ENCODE measurements around the gene KRT28. TPM values are rescaled to one million over a fixed set of nuclear protein-coding genes. Genes with fewer than 3 reads are reported as not detected.
"Not testable (repeated sequence)": the region's sequence is repeated elsewhere in the genome, so short reads cannot be mapped to it uniquely, and the experiment has no call there.

Gene KRT28
- polyA plus RNA-seq, 3 donors: not detected

GRCh38 chr17:40794466-40794865 lies 5.3 kb downstream of the KRT28 start:
- DNase-seq (ENCODE audit: extremely low read depth in 1 of 11, low read depth in 9 of 11, low spot score in 4 of 11): no peak

- no peak for DNase-seq (ENCODE audit: extremely low read depth in 1 of 11, low read depth in 9 of 11, low spot score in 4 of 11)
These were observed 5.9 kb downstream of the KRT28 start for GRCh38 chr17:40793832-40794231.

GRCh38 chr17:40791787-40792436 lies 7.8 kb downstream of the KRT28 start:
- peak in 7 of 11 donors; percentile 13 to 45 (median 35) for DNase-seq (ENCODE audit: extremely low read depth in 1 of 11, low read depth in 9 of 11, low spot score in 4 of 11)

DNA sequence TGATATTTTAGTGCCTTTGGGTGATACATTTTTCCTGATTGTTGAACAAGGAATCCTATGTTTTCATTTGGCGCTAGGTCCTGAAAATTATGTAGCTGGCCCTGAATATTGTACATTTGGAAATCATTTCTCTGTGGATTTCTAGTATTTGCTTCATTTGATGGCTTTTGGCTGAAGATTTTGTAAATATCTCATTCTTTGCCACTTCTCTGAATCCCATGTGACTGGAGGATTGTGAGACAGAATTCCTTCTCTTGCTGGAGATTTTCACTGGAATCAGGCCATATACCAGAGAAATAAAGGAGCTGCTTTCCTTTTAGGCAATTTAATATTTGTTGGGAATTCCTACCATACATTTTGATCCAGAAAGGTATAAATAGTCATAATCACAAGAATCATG lies 8.6 kb downstream of the KRT28 start:
- DNase-seq (ENCODE audit: extremely low read depth in 1 of 11, low read depth in 9 of 11, low spot score in 4 of 11): no peak

GRCh38 chr17:40782450-40782849 lies 17.3 kb downstream of the KRT28 start, which contains the start of gene KRT27:
Gene KRT27 (minus strand): TSS chr17:40782550. CDS start chr17:40782493, 57 bp downstream.
- DNase-seq (ENCODE audit: extremely low read depth in 1 of 11, low read depth in 9 of 11, low spot score in 4 of 11): no peak

DNA sequence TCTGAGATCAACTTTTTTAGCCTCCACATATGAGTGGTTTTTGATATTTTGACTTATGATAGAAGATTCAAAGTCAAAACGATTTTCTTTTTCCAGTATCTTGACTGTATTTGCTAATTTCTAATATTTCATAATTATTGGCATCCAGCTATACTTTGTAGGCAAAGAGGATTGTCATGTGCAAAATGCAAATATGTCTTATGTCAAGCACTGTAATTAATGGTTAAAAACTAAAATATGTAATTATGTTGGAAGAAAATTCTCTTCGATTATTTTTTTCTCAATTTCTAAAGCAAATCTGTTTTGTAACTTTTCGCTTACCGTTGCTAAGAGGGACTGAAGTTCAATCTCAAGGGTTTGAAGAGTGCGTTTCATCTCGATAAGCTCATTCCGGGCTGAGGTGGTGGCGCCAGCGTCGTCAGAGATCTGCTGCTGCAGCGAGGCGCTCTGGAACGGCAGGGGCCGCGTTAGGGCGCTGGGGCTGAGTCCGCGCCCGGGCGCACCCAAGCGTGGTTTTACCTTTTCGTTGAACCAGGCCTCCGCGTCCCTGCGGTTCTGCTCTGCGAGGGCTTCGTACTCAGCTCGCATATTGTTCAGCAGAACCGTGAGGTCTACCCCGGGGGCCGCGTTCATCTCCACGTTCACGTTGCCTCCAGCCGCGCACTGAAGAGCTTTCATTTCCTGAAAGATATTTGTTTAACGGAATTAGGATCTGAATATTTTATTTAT lies 20.4 kb downstream of the KRT28 start:
- DNase-seq (ENCODE audit: extremely low read depth in 1 of 11, low read depth in 9 of 11, low spot score in 4 of 11): peak in 1 of 11 donors; percentile 9

DNA sequence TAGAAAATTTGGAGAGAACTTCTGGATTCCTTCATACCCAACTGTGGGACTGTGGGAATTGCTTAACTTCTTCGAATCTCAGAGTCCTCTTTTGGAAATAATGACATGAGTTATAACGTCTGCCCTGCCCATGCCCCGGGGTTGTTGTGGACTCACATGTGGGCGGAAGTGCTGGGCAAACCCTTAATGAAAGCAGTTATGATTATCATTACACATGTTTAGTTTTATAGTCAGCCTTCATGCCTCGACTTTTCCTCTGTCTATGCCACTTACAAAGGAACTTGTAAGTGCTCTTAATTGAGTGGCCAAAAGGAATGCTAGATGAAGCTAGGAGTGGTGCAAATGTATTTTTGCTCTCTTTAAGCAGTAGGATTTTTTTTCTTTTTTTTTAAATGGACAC lies 21.3 kb downstream of the KRT28 start:
- DNase-seq (ENCODE audit: extremely low read depth in 1 of 11, low read depth in 9 of 11, low spot score in 4 of 11): no peak

DNA sequence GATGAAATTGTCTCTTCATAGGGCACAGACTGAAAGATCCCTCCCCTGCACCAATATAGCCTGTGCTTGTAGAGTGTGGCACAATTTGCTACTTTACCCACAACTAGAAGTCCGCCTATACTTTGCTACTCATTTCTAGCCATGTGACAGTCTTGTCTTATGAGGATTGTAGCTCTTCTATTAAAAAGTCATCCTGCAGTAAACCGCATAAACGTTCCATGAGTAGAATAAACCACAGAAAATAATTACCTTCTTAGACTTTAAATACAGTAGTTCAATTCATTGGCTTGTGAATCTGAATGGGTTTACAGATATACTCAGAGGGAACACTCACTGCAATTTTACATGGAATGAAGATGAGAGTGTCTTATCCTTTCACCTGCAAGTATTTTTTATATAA lies 21.8 kb downstream of the KRT28 start:
- DNase-seq (ENCODE audit: extremely low read depth in 1 of 11, low read depth in 9 of 11, low spot score in 4 of 11): no peak

GRCh38 chr17:40777459-40777858 lies 22.3 kb downstream of the KRT28 start:
- DNase-seq (ENCODE audit: extremely low read depth in 1 of 11, low read depth in 9 of 11, low spot score in 4 of 11): no peak

DNA sequence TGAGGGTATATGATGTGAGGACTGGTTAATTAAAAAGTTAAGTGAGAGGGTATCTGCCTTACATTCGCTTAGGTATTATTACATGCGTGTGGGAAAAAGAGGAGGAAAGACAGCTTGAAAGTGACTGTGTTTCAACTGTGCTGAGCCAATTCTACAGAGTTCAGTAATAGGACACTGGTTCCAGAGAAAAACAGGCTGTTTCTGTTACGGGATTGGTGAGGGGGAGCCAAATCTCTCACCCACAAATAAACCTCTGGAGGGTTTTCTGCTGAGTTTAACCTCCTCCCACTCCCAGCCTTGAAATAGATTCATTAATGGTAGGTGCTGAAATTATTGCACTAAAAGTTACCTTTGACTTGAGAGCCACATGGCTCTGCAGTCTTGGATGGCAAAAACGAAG lies 23.8 kb downstream of the KRT28 start:
- peak in 2 of 11 donors; percentile 11 to 20 for DNase-seq (ENCODE audit: extremely low read depth in 1 of 11, low read depth in 9 of 11, low spot score in 4 of 11)

GRCh38 chr17:40772101-40772500 lies 27.7 kb downstream of the KRT28 start, which contains the start of gene KRT26:
Gene KRT26 (minus strand): TSS chr17:40772201. CDS start chr17:40772113, 88 bp downstream.
- no peak for DNase-seq (ENCODE audit: extremely low read depth in 1 of 11, low read depth in 9 of 11, low spot score in 4 of 11)

DNA sequence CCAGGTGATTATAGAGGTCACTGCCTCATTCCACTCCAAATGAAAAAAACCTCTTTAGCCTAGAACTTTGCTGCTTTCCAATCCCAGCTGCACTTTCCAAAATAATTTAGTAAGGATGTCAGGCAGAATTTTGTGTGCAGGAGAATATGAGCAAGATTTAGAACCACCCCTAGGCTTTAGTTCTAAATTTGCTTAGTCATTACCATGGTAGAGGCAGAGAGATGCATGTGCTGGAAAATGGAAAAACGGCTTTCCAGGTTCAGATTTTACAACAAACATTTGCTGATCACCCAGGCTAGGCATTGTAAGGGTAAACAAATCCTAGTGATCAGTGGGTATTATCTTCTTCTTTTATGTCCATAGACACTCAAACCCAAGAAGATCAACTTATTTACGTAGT lies 34.1 kb downstream of the KRT28 start:
- no peak for DNase-seq (ENCODE audit: extremely low read depth in 1 of 11, low read depth in 9 of 11, low spot score in 4 of 11)

DNA sequence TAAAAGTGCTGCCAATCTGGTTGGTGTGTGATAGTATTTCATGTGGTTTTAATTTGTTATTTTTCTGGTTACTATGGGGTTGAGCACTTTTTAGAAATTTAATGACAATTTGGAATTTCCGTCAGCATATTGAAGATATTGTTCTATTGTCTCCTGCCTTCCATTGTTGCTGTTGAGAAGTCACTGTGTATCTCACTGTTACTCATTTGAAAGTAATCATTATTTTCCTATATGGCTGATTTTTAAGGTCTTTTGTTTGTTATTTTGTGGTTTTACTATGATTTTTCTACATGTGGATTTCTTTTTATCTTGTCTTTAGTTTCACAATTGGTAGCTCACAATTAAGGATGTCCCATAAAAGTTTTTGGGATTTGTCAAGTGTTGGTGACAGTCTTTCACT lies 36.0 kb downstream of the KRT28 start:
- no peak for DNase-seq (ENCODE audit: extremely low read depth in 1 of 11, low read depth in 9 of 11, low spot score in 4 of 11)

DNA sequence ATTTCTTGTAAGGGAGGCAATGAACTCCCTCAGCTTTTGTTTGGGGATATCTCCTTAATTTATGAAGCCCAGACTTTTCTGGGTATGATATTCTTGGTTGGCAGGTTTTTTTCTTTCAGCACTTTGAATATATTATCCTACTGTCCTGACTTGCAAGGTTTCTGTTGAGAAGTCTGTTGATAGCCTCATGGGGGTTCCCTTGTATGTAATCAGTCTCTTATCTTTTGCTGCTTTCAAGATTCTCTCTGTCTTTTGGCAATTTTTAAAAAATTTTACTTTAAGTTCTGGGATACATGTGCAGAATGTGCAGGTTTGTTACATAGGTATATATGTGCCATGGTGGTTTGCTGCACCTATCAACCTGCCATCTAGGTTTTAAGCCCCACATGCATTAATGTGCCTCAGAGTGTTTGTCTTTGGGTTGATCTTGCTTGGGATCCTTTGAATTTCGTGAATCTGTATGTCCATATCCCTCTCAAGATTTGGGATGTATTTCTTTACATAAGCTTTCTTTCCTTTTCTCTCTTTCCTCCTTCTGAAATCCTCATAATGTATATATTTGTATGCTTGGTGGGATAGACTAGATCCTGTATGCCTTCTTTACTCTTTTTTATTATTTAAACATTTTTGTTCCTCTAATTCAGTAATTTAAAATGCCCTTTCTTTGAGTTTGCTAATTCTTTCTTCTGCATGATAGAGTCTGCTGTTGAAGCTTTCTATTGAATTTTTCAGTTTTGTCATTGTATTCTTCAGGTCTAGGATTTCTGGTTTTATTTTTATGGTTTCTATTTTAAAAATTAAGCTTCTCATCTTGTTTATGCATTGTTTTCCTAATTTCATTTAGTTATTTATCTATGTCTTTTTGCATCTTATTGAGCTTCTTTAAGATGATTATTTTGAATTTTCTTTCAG lies 39.4 kb downstream of the KRT28 start:
- no peak for DNase-seq (ENCODE audit: extremely low read depth in 1 of 11, low read depth in 9 of 11, low spot score in 4 of 11)

DNA sequence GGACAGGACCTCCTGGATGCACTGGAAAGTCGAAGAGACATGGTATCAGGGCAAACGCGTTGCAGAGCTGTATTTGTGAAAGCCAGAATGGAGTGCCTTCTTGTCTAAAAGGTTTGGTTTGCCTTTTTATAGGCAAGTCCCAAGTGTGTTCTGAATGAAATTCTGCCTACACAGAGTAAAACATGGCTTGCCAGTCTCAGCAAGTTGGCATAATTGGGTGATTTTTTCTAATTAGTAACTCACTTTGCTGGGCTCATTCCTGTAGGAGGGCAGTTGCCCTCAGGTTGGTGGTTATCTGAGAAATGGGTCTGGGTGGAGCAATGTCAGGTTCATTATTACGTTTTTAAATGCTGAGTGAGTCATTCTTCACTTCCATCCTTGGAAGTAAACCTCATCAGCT lies 44.5 kb downstream of the KRT28 start, which contains the start of gene KRT25:
KRT25 (minus strand) TSS at position 101 of the 400 bp plus-strand sequence; CDS start at position 41, 60 bp downstream.
- no peak for DNase-seq (ENCODE audit: extremely low read depth in 1 of 11, low read depth in 9 of 11, low spot score in 4 of 11)

DNA sequence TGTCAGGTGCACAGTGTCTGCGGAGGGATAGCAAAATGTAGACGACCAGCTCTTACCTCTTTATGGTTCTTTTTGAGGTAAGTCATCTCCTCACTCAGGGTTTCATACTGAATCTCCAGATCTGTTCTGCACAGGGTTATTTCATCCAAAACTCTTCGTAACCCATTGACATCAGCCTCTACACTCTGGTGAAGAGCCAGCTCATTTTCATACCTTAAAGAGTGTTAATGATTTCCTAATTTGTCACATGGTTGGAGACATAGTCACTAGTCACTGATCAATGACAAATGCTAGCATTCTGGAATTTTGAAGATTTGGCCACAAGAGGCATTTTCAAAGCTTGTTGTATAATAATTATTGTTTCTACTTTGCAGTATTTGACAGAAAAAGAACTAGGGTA lies 46.0 kb downstream of the KRT28 start:
- no peak for DNase-seq (ENCODE audit: extremely low read depth in 1 of 11, low read depth in 9 of 11, low spot score in 4 of 11)

DNA sequence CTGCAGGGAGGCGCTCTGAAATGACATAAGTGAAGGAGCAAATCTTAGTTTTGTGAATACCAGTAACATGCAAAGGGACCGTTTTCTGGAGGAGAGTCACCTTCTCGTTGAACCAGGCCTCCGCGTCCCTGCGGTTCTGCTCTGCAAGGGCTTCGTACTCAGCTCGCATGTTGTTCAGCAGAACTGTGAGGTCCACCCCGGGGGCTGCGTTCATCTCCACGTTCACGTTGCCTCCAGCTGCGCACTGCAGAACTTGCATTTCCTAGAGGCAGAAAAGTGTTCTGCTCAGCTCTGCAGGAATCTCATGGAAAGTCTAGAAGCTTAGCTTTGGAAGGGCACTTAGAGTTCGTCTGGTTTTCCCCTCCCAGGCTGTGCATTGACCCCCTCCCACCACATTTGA lies 48.7 kb downstream of the KRT28 start:
- DNase-seq (ENCODE audit: extremely low read depth in 1 of 11, low read depth in 9 of 11, low spot score in 4 of 11): no peak

GRCh38 chr17:40750391-40750790 lies 49.4 kb downstream of the KRT28 start:
- DNase-seq (ENCODE audit: extremely low read depth in 1 of 11, low read depth in 9 of 11, low spot score in 4 of 11): no peak

GRCh38 chr17:40748666-40749065 lies 51.1 kb downstream of the KRT28 start:
- not testable (repeated sequence) for DNase-seq (ENCODE audit: extremely low read depth in 1 of 11, low read depth in 9 of 11, low spot score in 4 of 11)

Measured in renal cortex interstitium (tissue), 11 donors.